Neuron (in vitro differentiated cells): Measurements from ENCODE around the gene LY86.
A peak's percentile ranks its signal among the peaks of the same experiment; 100 is the strongest.

Source experiments
- H2AFZ ChIP-seq: one replicate; pipeline ENCODE4 v1.6.1; 2013; ENCODE audit warnings: low read depth, mild to moderate bottlenecking, inconsistent platforms, low read length, moderate library complexity
- H3K27me3 ChIP-seq: one replicate; pipeline ENCODE4 v1.6.1; 2013; ENCODE audit warnings: low read length; ENCODE audit not compliant: insufficient read depth
- H3K36me3 ChIP-seq: one replicate; pipeline ENCODE4 v1.6.1; 2013; ENCODE audit warnings: low read length; ENCODE audit not compliant: insufficient read depth
- H3K4me1 ChIP-seq: one replicate; pipeline ENCODE4 v1.6.1; 2013; ENCODE audit warnings: low read length; ENCODE audit not compliant: insufficient read depth
- H3K4me3 ChIP-seq: 2 replicates; pipeline ENCODE4 v1.5.1; 2013; ENCODE audit warnings: mild to moderate bottlenecking, low read length, moderate library complexity
- H3K9me3 ChIP-seq: one replicate; pipeline ENCODE4 v1.6.1; 2013; ENCODE audit warnings: low read length

Gene LY86

DNA sequence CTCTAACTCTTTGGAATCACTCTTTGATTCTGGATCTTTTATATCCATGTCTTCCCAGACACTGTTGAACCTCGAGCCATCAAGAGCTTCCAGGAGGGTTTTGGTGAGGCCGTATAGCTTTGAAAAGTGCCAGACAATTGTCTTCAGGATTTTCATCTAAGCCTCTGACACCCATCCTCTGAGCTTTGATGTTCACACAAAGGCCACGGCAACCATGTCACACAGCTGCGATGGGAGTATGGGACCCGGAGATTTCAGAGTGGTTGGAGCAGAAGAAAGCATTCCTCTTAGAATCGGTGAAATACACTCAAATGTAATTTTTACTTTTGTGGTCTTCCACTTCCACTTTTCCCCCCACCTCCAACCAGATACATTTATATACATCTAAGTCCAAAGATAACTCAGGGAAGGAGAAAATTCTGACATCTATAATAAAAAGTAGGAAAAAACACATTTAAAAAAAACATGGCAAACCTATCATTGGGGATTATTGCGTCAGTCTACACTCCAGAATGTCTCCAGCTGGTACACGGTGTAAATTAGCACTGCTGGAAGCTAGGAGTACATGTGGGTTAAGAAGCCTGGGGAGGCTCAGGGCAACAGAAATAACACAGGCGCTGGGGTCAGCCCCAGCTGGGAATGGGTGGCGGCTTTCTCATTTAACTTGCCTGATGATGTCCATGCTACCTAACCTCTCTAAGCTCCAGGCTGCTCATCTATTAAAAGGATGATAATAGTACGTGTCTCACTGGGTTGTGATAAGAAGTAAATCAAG is 92.7 kb downstream of the LY86 start:
- H3K9me3 ChIP-seq: no peaks in the 10 kb centered on the region
- H2AFZ ChIP-seq: no peak overlapping the region
- no peaks in the 10 kb centered on the region for H3K36me3 ChIP-seq
- no peaks in the 10 kb centered on the region for H3K4me1 ChIP-seq
- H3K27me3 ChIP-seq: no peaks in the 10 kb centered on the region
- H3K4me3 ChIP-seq: no peak overlapping the region

- Histone ChIP-seq H2AFZ (no peak overlapping the region), H3K36me3 (no peaks in the 10 kb centered on the region), H3K27me3 (no peaks in the 10 kb centered on the region), H3K9me3 (no peaks in the 10 kb centered on the region), H3K4me1 (no peaks in the 10 kb centered on the region), H3K4me3 (no peak overlapping the region)
These were observed 93.7 kb downstream of the LY86 start for GRCh38 chr6:6682225-6682624.

- Histone ChIP-seq H3K4me1 (no peaks in the 10 kb centered on the region), H3K4me3 (no peak overlapping the region), H3K36me3 (no peaks in the 10 kb centered on the region), H3K9me3 (no peaks in the 10 kb centered on the region), H3K27me3 (no peaks in the 10 kb centered on the region), H2AFZ (no peak overlapping the region)
These were observed 95.7 kb downstream of the LY86 start for GRCh38 chr6:6683969-6684833.

- Histone ChIP-seq H3K4me1 (no peaks in the 10 kb centered on the region), H3K36me3 (no peaks in the 10 kb centered on the region), H3K27me3 (no peaks in the 10 kb centered on the region)
These were observed 96.9 kb downstream of the LY86 start for GRCh38 chr6:6685249-6686040.

DNA sequence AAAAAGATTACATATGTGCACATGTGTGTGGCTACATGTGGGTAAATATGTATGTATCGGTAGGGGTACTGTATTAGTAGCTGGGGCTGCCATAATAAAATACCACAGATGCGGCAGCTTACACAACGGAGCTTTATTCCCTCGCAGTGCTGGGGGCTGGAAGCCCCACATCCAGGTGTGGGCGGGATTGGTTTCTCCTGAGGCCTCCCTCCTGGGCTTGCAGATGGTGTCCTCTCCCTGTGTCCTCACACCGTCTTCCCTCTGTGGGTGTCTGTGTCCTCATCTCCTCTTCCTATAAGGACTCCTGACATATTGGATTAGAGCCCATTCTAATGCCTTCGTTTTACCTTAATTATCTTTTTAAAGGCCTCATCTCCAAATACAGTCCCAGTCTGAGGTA is 97.7 kb downstream of the LY86 start:
- Histone ChIP-seq H3K36me3 (no peaks in the 10 kb centered on the region), H3K4me1 (no peaks in the 10 kb centered on the region), H3K9me3 (no peaks in the 10 kb centered on the region), H3K4me3 (no peak overlapping the region), H2AFZ (no peak overlapping the region), H3K27me3 (no peaks in the 10 kb centered on the region)

More at GRCh38 chr6:6685249-6686040, 96.9 kb downstream of the LY86 start:
- H2AFZ ChIP-seq: no peak overlapping the region
- H3K9me3 ChIP-seq: no peaks in the 10 kb centered on the region
- no peak overlapping the region for H3K4me3 ChIP-seq

- no peaks in the 10 kb centered on the region for H3K9me3 ChIP-seq
- H3K36me3 ChIP-seq: no peaks in the 10 kb centered on the region
- peak overlapping the region; percentile 19 for H3K4me3 ChIP-seq
- H2AFZ ChIP-seq: no peak overlapping the region
- no peaks in the 10 kb centered on the region for H3K27me3 ChIP-seq
- no peaks in the 10 kb centered on the region for H3K4me1 ChIP-seq
These were observed 98.5 kb downstream of the LY86 start for GRCh38 chr6:6686748-6687601.

DNA sequence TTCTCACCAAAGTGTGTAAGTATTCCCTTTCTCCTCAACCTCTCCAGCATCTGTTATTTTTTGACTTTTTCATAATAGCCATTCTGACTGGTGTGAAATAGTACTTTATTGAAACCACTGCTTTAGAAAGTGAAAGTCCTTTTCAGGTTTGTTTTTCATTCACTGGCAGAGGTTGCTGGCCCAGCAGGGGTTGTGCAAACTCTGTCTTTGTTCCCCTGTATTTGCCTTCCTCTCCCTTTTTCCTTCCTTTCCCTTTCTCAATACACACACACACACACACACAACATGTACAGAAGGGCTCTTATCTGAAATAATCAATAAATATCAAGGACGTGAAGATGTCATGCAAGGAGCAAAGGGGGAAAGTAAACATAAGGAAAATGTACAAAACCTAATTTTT is 99.8 kb downstream of the LY86 start:
- H3K9me3 ChIP-seq: no peaks in the 10 kb centered on the region
- H3K27me3 ChIP-seq: no peaks in the 10 kb centered on the region
- no peak overlapping the region for H2AFZ ChIP-seq
- no peaks in the 10 kb centered on the region for H3K36me3 ChIP-seq
- H3K4me1 ChIP-seq: no peaks in the 10 kb centered on the region
- no peak overlapping the region for H3K4me3 ChIP-seq

GRCh38 chr6:6688951-6689350 is 100.4 kb downstream of the LY86 start:
- Histone ChIP-seq H3K9me3 (no peaks in the 10 kb centered on the region), H3K27me3 (no peaks in the 10 kb centered on the region), H3K36me3 (no peaks in the 10 kb centered on the region), H2AFZ (no peak overlapping the region), H3K4me3 (no peak overlapping the region), H3K4me1 (no peaks in the 10 kb centered on the region)

- Histone ChIP-seq H3K27me3 (no peaks in the 10 kb centered on the region), H3K36me3 (no peaks in the 10 kb centered on the region), H2AFZ (no peak overlapping the region), H3K4me1 (no peaks in the 10 kb centered on the region), H3K9me3 (no peaks in the 10 kb centered on the region), H3K4me3 (no peak overlapping the region)
These were observed 101.1 kb downstream of the LY86 start for GRCh38 chr6:6689400-6690143.

DNA sequence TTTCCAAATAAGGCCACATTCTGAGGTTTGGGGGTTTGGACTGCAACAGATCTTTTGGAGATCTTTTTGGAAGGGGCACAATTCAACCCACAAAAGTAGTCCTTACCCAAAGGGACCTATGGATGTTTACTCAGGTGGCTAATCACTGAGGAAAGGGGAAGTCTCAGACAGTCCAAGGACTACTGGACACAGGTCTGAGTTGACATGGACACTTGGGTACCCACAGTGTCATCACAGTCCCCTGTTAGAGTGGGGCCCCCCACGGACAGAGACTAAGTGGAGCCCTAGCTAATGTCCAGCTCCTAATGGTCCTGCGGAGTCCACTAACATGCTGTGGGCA is 101.6 kb downstream of the LY86 start:
- Histone ChIP-seq H3K9me3 (no peaks in the 10 kb centered on the region), H3K4me1 (no peaks in the 10 kb centered on the region), H3K4me3 (no peak overlapping the region), H3K36me3 (no peaks in the 10 kb centered on the region), H3K27me3 (no peaks in the 10 kb centered on the region), H2AFZ (no peak overlapping the region)

DNA sequence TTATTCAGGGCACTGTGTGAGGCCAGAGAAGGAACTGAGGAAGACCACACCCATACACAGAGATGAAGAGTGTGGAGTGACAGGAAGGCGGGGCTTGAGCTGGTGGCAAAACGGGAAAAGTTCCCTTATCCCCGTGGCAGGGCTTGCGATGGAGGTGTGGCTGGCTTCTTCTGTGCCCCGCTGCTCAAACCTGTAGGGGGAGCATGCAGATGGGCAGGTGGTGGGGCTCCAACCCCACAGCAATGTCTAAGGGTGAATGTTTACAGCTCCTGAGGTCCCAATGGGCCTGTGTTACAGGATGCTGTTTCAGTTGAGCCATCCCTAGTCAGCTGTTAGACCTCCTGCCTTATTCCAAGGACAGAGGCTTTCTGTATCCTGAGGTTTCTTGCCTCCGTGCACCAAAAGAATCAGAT is 105.9 kb downstream of the LY86 start:
- H3K36me3 ChIP-seq: no peaks in the 10 kb centered on the region
- H3K27me3 ChIP-seq: no peaks in the 10 kb centered on the region
- H3K9me3 ChIP-seq: no peaks in the 10 kb centered on the region
- H3K4me1 ChIP-seq: no peaks in the 10 kb centered on the region
- no peak overlapping the region for H3K4me3 ChIP-seq
- no peak overlapping the region for H2AFZ ChIP-seq
